ENCODE measurements around the gene KRT6B. TPM values are rescaled to one million over a fixed set of nuclear protein-coding genes. Genes with fewer than 3 reads are reported as not detected.

The KRT6B gene
- total RNA-seq = not detected in 2 replicates

GRCh38 chr12:52452101-52452500, at the start of gene KRT6B:
Gene KRT6B, minus strand, starts transcription at chr12:52452146. Its CDS starts 68 bp downstream, at chr12:52452078.

DNA sequence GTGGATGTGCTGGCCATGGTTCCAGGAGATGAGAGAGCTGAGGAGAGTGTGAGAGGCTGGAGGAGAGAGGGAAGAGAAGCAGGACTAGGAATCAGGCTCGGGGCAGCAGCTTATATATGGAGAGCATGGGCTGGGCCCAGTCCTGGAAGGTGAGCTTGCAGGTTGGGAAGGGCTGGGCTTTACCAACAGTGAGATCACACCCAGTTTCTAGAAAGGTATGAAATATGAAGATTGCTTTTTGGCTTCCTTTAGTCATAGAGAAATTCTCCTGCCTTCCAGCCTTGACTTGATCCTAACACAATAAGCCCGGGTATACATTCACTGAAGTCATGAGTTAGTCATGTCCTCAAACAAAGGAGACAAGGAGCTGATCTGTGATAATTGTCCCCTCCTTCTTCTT, 41.2 kb upstream of the KRT6B start, which contains the start of gene KRT6A:
TSS of gene KRT6A (minus strand) at position 86 of the 400 bp plus-strand sequence. CDS start at position 17, 69 bp downstream.

DNA sequence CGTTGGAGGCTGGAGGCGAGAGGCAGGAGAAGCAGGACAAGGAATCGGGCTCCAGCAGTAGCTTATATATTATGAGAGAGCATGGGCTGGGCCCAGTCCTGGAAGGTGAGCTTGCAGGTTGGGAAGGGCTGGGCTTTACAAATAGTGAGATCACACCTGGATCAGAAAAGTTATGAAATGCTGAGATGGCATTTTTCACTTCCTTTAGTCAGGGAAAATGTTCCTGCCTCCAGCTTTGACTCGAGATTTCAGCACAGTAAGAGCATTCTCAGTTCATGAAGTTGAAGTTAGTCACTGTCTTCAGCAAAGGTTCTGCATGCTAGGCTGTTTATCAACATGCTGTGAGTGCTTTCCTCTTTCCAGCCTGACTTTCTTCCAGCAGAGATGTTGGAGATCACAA, 21.8 kb upstream of the KRT6B start, which contains the start of gene KRT6C:
TSS of gene KRT6C (minus strand) at position 38 of the 400 bp plus-strand sequence. CDS start 68 bp downstream, outside the sequence.

GRCh38 chr12:52434081-52434733, 17.7 kb downstream of the KRT6B start, which contains the start of gene KRT75:
Gene KRT75, minus strand, starts transcription at chr12:52434371. Its CDS starts 67 bp downstream, at chr12:52434304.

GRCh38 chr12:52405922-52406385, 46.0 kb downstream of the KRT6B start, which contains the start of gene KRT82:
Gene KRT82, minus strand, starts transcription at chr12:52406335. Its CDS starts 58 bp downstream, at chr12:52406277.

Other genes starting within 250 kb of the KRT6B start
- gene KRT7, start 218.9 kb downstream of the KRT6B start, total RNA-seq = 5.2 and 118 TPM in 2 replicates
- under 0.01 TPM in 1 of 2 replicates, not detected in the other for gene KRT86, start 177.5 kb downstream of the KRT6B start, total RNA-seq
- not detected in 2 replicates for gene KRT81, start 160.6 kb downstream of the KRT6B start, total RNA-seq
- gene KRT83, start 130.7 kb downstream of the KRT6B start, total RNA-seq = not detected in 2 replicates
- gene KRT85, start 84.7 kb downstream of the KRT6B start, total RNA-seq = not detected in 2 replicates
- 0.09 TPM in 1 of 2 replicates, not detected in the other for gene KRT84, start 66.5 kb downstream of the KRT6B start, total RNA-seq
- not detected in 2 replicates for gene KRT82, start 45.8 kb downstream of the KRT6B start, total RNA-seq
- not detected in 2 replicates for gene KRT75, start 17.8 kb downstream of the KRT6B start, total RNA-seq
- gene KRT6C, start 21.7 kb upstream of the KRT6B start, total RNA-seq = not detected in 2 replicates
- 0.17 and 1.4 TPM in 2 replicates for gene KRT6A, start 41.1 kb upstream of the KRT6B start, total RNA-seq
- 0.82 TPM in 1 of 2 replicates, not detected in the other for gene KRT5, start 68.2 kb upstream of the KRT6B start, total RNA-seq
- gene KRT71, start 101.0 kb upstream of the KRT6B start, total RNA-seq = not detected in 2 replicates
- gene KRT74, start 121.7 kb upstream of the KRT6B start, total RNA-seq = not detected in 2 replicates
- not detected in 2 replicates for gene KRT72, start 149.3 kb upstream of the KRT6B start, total RNA-seq
- not detected in 2 replicates for gene KRT73, start 166.4 kb upstream of the KRT6B start, total RNA-seq
- gene KRT2, start 200.1 kb upstream of the KRT6B start, total RNA-seq = not detected in 2 replicates
- not detected in 2 replicates for gene KRT1, start 228.3 kb upstream of the KRT6B start, total RNA-seq

Data from pericardium fibroblast (primary cell).